Measurements from ENCODE around the gene CHN1. TPM values are rescaled to one million over a fixed set of nuclear protein-coding genes. Genes with fewer than 3 reads are reported as not detected.

Gene CHN1
- polyA plus RNA-seq, 2 donors, result 1.1 to 3.2 TPM

GRCh38 chr2:174748948-174749347 lies 256.2 kb downstream of the CHN1 start:
- H3K36me3 ChIP-seq (ENCODE audit: control insufficient read depth in 2 of 2, insufficient read depth in 2 of 2, low read length in 1 of 2), result no peaks in the 10 kb centered on the region
- H3K27ac ChIP-seq (ENCODE audit: low read depth in 2 of 2, low read length in 1 of 2), result no peak overlapping the region
- H3K9me3 ChIP-seq (ENCODE audit: control insufficient read depth in 2 of 2, insufficient read depth in 1 of 2, low read depth in 1 of 2, low read length in 1 of 2), result no peaks in the 10 kb centered on the region
- H3K4me1 ChIP-seq (ENCODE audit: control insufficient read depth in 2 of 2, insufficient read depth in 2 of 2, low read length in 1 of 2), result no peaks in the 10 kb centered on the region
- H3K27me3 ChIP-seq (ENCODE audit: control insufficient read depth in 1 of 2, insufficient read depth in 2 of 2, low read length in 2 of 2), result peaks cover 0 to 4% of the 10 kb centered on the region in 2 donors
- WGBS, 2 donors, result 1 to 3% methylated on average over 4 of the region's 4 CpGs
- no peak overlapping the region for H3K4me3 ChIP-seq (ENCODE audit: low read depth in 1 of 2, low read length in 2 of 2)

Other genes starting within 250 kb of the CHN1 start
- gene CHRNA1, start 240.9 kb downstream of the CHN1 start, polyA plus RNA-seq, result under 1 TPM in 1 of 2 donors, not detected in 1; 0.05 TPM
- gene ATF2, start 162.8 kb upstream of the CHN1 start, polyA plus RNA-seq, result 1 to 10 TPM; 6.8 to 8.1 TPM
- gene ATP5MC3, start 176.3 kb upstream of the CHN1 start, polyA plus RNA-seq, result 100 to 1,000 TPM; 148 to 432 TPM